SH-SY5Y (cell line): ENCODE measurements around the gene LHX5.

Experiments used
- GATA2 ChIP-seq: IDR thresholded peaks from 2 replicates; pipeline ENCODE4 v1.6.1; 2011; ENCODE audit warnings: mild to moderate bottlenecking, low read depth, low read length
- GATA3 ChIP-seq: IDR thresholded peaks from 2 replicates; pipeline ENCODE4 v1.6.1; 2011; ENCODE audit warnings: low read depth, mild to moderate bottlenecking, low read length, moderate library complexity

The LHX5 gene

GRCh38 chr12:113427882-113428281 lies 43.8 kb downstream of the LHX5 start:
- TF ChIP-seq GATA2, result no peak
- TF ChIP-seq GATA3, result no peak

DNA sequence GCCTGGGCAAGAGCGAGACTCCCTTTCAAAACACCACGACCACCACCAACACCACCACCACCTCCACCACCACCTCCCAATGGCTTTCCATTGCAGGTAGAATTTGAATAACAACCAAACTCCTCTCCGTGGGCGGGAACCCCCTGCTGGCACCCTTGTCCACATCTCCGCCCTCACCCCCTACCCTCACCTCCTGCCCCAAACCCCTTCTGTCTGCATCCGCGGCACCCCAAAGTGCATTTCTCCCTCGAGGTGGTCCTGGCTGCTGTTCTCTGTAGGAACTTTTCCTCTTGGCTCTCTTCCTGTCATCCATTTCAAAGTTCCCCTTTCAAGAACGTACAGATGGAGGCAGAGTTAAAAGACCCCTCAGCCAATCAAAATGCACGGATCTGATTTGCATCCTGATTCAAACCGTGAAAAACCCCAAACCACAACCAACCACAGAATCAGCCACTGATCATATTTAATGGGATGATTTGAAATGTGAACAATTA lies 45.7 kb downstream of the LHX5 start:
- TF ChIP-seq GATA3, result no peak
- no peak for TF ChIP-seq GATA2

GRCh38 chr12:113424915-113425823 lies 46.5 kb downstream of the LHX5 start:
- TF ChIP-seq GATA2, result no peak
- no peak for TF ChIP-seq GATA3

- TF ChIP-seq GATA3, result no peak
- no peak for TF ChIP-seq GATA2
Measured at GRCh38 chr12:113424456-113424855, 47.2 kb downstream of the LHX5 start.

DNA sequence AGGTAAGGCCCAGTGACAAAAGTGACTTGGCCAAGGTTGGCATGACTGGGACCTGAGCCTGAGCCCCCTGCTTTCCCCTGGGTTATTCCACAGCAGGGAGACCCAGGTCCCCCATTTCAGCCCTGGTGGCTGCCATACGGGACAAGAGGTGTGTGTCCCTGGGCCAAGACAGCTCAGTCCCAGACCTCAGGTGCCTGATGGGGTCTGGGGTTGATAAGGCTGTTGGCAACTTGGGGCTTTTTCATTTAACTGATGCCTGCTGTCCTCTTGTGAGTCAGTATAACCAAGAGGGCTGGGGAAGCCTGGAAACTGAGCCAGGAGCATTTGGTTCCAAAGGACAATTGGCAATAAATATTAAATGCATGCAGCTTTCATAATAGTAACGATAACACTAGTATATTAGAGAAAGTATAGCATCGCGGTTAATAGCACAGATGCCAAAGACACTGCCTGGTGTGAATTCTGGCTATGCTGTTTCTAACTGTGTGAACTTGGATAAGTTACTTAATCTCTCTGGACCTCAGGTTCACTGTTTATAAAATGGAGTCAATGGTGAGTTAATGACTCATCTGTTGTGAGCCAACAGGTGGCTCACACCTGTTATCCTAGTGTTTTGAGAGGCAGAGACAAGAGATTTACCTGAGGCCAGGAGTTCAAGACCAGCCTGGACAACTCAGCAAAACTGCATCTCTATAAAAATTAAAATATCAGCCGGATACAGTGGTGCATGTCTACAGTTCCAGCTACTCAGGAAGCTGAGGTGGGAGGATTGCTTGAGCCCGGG lies 48.6 kb downstream of the LHX5 start:
- TF ChIP-seq GATA2, result no peak
- TF ChIP-seq GATA3, result no peak

- TF ChIP-seq GATA3, result no peak
- no peak for TF ChIP-seq GATA2
Measured at GRCh38 chr12:113422030-113422885, 49.4 kb downstream of the LHX5 start, which contains the start of gene SDSL. Gene SDSL, plus strand, starts transcription at chr12:113422380. Its CDS starts 5,603 bp downstream, at chr12:113427983.

GRCh38 chr12:113420996-113421595 lies 50.6 kb downstream of the LHX5 start:
- TF ChIP-seq GATA2 (no peak), GATA3 (no peak)

DNA sequence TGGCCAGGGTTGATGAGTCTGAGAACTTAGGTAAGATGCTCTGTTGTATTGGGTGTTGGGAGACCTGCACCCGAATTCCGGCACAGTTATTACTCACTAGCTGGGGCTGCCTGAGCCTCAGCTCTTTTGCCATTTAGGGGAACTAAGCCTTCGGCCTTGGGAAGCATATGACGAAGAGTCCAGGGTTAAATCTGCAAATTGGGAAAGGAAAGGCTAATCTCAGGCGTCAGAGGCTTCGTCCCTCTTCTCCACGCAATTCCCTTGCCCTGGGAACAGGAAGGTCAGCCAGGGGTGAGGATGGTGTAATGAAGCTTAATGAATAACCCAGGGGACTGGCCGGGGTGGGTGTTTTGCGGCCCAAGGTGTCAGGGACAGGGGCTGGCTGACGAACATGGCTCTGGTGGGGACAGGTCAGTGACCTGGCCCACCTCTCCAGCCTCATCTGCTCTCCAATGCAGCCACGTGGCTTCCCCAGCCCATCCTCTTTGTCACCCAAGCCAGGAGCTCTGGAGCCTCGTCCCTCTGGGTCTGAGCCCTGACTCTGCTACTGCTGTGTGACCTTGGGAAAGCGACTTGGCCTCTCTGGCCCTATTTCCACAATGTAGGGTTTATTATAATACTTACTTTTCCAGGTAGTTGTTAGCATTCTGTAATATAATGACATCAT lies 53.3 kb downstream of the LHX5 start:
- no peak for TF ChIP-seq GATA3
- TF ChIP-seq GATA2, result no peak

DNA sequence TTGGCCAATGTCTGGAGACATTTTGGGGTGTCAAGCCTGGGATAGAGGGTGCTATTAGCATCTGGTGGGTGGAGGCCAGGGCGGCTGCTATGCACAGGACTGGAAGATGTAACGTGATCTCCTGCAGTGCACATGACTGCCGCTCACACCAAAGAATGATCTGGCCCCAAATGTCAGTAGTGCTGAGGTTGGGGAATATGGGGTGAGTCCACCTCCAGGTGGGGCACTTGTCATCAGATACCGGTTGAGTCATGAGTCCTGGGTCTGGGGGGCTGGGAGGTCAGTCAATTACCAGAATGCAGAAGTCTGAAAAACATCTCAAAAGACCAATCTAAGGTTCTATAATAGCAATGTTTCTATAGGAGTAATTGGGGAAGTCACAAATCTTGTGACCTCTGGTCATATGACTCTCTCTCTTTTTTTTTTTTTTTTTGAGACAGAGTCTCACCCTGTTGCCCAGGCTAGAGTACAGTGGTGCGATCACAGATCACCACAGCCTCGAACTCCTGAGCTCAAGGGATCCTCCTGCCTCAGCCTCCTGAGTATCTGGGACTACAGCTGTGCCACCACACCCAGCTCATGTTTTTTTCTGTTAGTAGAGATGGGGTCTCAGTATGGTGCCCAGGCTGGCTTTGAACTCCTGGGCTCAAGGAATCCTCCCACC lies 55.4 kb downstream of the LHX5 start:
- TF ChIP-seq GATA2 (no peak), GATA3 (no peak)

DNA sequence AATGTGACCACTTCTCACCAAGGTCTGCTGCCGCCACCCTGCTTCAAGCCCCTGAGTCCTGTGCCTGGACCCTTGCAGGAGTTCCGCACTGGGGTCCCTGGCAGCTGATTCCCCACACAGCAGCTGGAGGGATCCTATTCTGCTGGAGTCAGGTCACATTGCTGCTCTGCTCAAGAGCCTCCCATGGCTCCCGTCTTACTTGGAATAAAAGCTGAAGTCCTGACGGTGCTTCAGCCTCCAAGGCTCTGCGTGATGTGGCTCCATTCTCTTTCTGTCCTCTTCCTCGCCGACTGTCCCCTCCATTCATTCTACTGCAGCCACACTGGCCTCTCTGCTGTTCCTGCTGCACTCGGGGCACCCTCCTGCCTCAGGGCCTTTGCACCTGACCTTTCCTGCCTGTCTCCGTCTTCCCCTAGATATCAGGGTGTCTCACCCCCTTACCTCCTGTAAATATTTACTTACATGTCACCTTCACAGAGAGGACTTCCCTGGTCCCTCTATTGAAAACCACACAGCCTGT lies 57.1 kb downstream of the LHX5 start:
- TF ChIP-seq GATA3 (no peak), GATA2 (no peak)

DNA sequence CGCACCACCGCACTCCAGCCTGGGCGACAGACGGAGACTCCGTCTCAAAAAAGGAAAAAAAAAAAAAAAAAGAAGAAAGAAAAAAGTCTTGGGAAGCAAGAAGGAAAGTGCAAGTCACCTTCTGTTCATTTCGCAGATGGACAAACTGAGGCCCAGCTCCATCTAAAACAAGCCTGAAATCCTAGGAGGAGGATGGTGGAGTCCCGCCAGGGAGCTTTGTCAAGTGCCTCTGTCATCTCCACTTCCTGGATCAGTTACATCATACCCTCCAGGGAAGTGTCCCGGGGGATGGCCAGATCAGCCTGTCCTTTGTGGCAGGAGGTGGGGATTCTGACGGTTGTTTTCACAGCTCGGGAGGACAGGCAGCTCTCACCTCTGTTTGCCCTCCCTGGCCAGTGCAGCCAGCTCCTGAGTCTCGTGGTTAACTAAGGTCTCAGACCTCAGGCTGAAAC lies 58.2 kb downstream of the LHX5 start:
- TF ChIP-seq GATA2 (no peak), GATA3 (no peak)
